ENCODE results near the gene C6orf163. TPM values are rescaled to one million over a fixed set of nuclear protein-coding genes. Genes with fewer than 3 reads are reported as not detected.

C6orf163 gene
- total and polyA plus RNA-seq, 7 donors, result 0.71 to 3.3 (median 2.9) TPM; not detected in 2

DNA sequence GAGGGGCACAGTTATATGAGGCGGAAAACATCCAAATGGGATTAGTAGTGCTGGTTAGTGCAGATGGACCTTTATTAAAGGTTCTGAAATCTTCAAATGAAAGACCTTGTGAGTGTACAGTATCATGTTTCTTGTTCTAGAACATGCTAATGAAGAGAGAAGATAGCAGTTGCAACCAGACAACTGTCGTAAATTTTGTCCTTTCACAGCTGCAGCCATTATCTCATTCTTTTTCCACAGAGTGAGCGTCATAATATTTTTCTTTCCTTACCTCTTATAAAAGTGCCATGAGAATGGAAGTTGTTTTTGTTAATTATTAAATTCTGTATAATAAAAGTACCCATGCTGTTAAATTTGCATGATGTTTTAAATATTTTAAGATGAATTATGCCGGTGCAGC, 4.4 kb upstream of the C6orf163 start:
- H3K9me3 ChIP-seq, result no peaks in the 10 kb centered on the region
- intact Hi-C loops (cut with DNase I), result no loop called here
- no peaks in the 10 kb centered on the region for H3K36me3 ChIP-seq
- 88 to 90% methylated on average over 4 of the region's 4 CpGs for WGBS, 2 donors
- no peak for DNase-seq
- no peak overlapping the region for H3K4me3 ChIP-seq
- H3K27me3 ChIP-seq, result no peaks in the 10 kb centered on the region
- TF ChIP-seq EP300 (IDR thresholded peaks at IDR 0.05) (no peak), POLR2AphosphoS5 (IDR thresholded peaks at IDR 0.05) (no peak), CTCF (IDR thresholded peaks at IDR 0.05) (no peak), POLR2A (IDR thresholded peaks at IDR 0.05) (no peak)
- H3K27ac ChIP-seq, result no peak overlapping the region
- no peaks in the 10 kb centered on the region for H3K4me1 ChIP-seq

GRCh38 chr6:87341158-87341557, 3.5 kb upstream of the C6orf163 start:
- Histone ChIP-seq H3K4me1 (no peaks in the 10 kb centered on the region), H3K27me3 (no peaks in the 10 kb centered on the region), H3K4me3 (no peak overlapping the region), H3K27ac (no peak overlapping the region), H3K9me3 (no peaks in the 10 kb centered on the region), H3K36me3 (no peaks in the 10 kb centered on the region)
- TF ChIP-seq EP300 (IDR thresholded peaks at IDR 0.05) (no peak), POLR2AphosphoS5 (IDR thresholded peaks at IDR 0.05) (no peak), CTCF (IDR thresholded peaks at IDR 0.05) (no peak), POLR2A (IDR thresholded peaks at IDR 0.05) (no peak)
- DNase-seq, result no peak
- intact Hi-C loops (cut with DNase I), result no loop called here
- WGBS, 2 donors, result 80 to 93% methylated on average over 2 of the region's 2 CpGs

DNA sequence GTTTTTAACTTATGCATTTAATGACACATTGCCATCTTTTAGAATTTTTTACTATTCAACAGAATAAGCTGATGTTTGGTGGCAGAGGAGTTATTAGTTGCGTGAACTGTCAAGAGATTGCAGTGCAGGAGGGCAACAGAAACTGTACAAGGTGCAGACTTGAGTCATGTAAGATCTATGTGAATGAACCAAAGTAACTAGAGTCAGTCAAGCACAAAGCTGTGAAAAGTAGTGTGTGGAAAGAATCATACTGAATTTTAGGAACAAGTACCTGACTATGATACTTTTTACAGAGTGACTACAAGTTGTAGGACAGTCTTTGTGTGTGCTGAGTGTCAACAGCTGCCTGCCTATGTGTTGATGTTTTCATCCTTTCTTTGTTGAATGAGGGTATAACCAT, 2.7 kb upstream of the C6orf163 start:
- TF ChIP-seq EP300 (IDR thresholded peaks at IDR 0.05), result no peak
- TF ChIP-seq POLR2AphosphoS5 (IDR thresholded peaks at IDR 0.05), result no peak
- no peak for TF ChIP-seq CTCF (IDR thresholded peaks at IDR 0.05)
- no peak for TF ChIP-seq POLR2A (IDR thresholded peaks at IDR 0.05)
- H3K4me3 ChIP-seq, result no peak overlapping the region
- H3K9me3 ChIP-seq, result no peaks in the 10 kb centered on the region
- no peaks in the 10 kb centered on the region for H3K27me3 ChIP-seq
- H3K36me3 ChIP-seq, result no peaks in the 10 kb centered on the region
- WGBS, 2 donors, result 95 to 96% methylated on average over 1 of the region's 1 CpG
- no peaks in the 10 kb centered on the region for H3K4me1 ChIP-seq
- intact Hi-C loops (cut with DNase I), result no loop called here
- no peak overlapping the region for H3K27ac ChIP-seq
- no peak for DNase-seq

DNA sequence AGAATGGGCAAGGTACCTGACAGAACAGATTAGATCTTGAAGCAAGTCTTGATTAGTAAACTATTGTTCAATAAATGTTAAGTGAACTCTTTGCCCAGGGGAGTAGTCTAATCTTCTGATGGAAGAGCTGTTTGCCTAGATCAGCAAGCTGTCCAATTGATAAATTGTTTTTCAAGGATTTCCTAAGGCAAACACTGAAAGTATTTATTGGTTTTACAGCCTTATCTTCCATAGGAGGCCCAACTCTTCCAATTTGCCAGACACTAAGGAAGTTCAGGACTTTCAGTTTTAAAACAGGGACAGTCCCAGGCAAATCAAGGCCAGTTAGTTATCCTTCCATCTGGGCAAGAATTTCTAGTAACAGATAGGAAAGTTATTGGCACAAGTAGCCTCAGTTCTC, 1.8 kb upstream of the C6orf163 start:
- no peak for DNase-seq
- Histone ChIP-seq H3K27me3 (no peaks in the 10 kb centered on the region), H3K4me1 (no peaks in the 10 kb centered on the region), H3K27ac (no peak overlapping the region), H3K9me3 (no peaks in the 10 kb centered on the region), H3K4me3 (no peak overlapping the region), H3K36me3 (no peaks in the 10 kb centered on the region)
- intact Hi-C loops (cut with DNase I), result no loop called here
- TF ChIP-seq EP300 (IDR thresholded peaks at IDR 0.05), result no peak
- no peak for TF ChIP-seq POLR2AphosphoS5 (IDR thresholded peaks at IDR 0.05)

GRCh38 chr6:87346700-87347099, 2.1 kb downstream of the C6orf163 start:
- H3K27me3 ChIP-seq, result no peaks in the 10 kb centered on the region
- H3K27ac ChIP-seq, result no peak overlapping the region
- WGBS, 2 donors, result 91 to 97% methylated on average over 3 of the region's 3 CpGs
- no peaks in the 10 kb centered on the region for H3K4me1 ChIP-seq
- no peaks in the 10 kb centered on the region for H3K9me3 ChIP-seq
- TF ChIP-seq POLR2AphosphoS5 (IDR thresholded peaks at IDR 0.05) (no peak), POLR2A (IDR thresholded peaks at IDR 0.05) (no peak), CTCF (IDR thresholded peaks at IDR 0.05) (no peak), EP300 (IDR thresholded peaks at IDR 0.05) (no peak)
- H3K4me3 ChIP-seq, result no peak overlapping the region
- no peaks in the 10 kb centered on the region for H3K36me3 ChIP-seq
- intact Hi-C loops (cut with DNase I), result no loop called here
- no peak for DNase-seq
